ENCODE results near the gene CYTH3. TPM values are rescaled to one million over a fixed set of nuclear protein-coding genes. Genes with fewer than 3 reads are reported as not detected.

CYTH3 gene
- total and polyA plus RNA-seq, 2 of the 13 experiments (the other 11 are each of a cell fraction or from before 2014, with no cell fraction given), result 3.1 to 3.8 TPM

GRCh38 chr7:6148724-6149360 is 123.6 kb downstream of the CYTH3 start:
- Histone ChIP-seq H3K4me1 (ENCODE audit: insufficient read depth, low read length) (no peaks in the 10 kb centered on the region), H2AFZ (ENCODE audit: low read length) (no peak overlapping the region), H3K9ac (ENCODE audit: insufficient read depth, low read depth, low read length) (no peak overlapping the region), H3K27ac (ENCODE audit: extremely low read length, insufficient read depth, low read length) (no peak overlapping the region), H3K4me2 (ENCODE audit: low read depth, low read length) (no peak overlapping the region), H4K20me1 (ENCODE audit: insufficient read depth, low read length) (no peaks in the 10 kb centered on the region), H3K27me3 (ENCODE audit: control insufficient read depth in 1 of 2, insufficient read depth in 2 of 2, low read length in 2 of 2) (no peaks in the 10 kb centered on the region), H3K9me3 (ENCODE audit: low read length) (no peaks in the 10 kb centered on the region), H3K36me3 (replicated peaks in 1 of 2; ENCODE audit: control insufficient read depth in 1 of 2, insufficient read depth in 2 of 2, low read length in 2 of 2) (peaks cover 40 to 85% of the 10 kb centered on the region in 2 experiments), H3K4me3 (replicated peaks in 1 of 3; ENCODE audit: insufficient read depth in 1 of 3, low read depth in 2 of 3, low read length in 3 of 3) (no peak overlapping the region), H3K79me2 (ENCODE audit: insufficient read depth, low read length) (no peaks in the 10 kb centered on the region)
- no peak for FAIRE-seq
- in situ Hi-C loops (cut with HindIII; ENCODE audit: extremely low pct_ligation_motif_present, low pct_unique_long_range_greater_than_20kb) (no loop called here), intact Hi-C loops (cut with micrococcal nuclease; ENCODE audit: unreplicated experiment) (no loop called here)
- DNase-seq (ENCODE audit: low spot score), result no peak
- POLR2A ChIA-PET, result no interaction called here
- no peak for ATAC-seq
- TF ChIP-seq NFRKB (IDR thresholded peaks at IDR 0.05), result no peak
- TF ChIP-seq ZNF678 (CRISPR knock-in tag; IDR thresholded peaks at IDR 0.05), result no peak
- no peak for TF ChIP-seq ZFP1 (CRISPR knock-in tag; IDR thresholded peaks at IDR 0.05)
- no peak for TF ChIP-seq ZFP36L2 (CRISPR knock-in tag; IDR thresholded peaks at IDR 0.05)
- TF ChIP-seq ZNF839 (CRISPR knock-in tag; IDR thresholded peaks at IDR 0.05; ENCODE audit: borderline replicate concordance), result no peak
- TF ChIP-seq MED8 (CRISPR knock-in tag; IDR thresholded peaks at IDR 0.05; ENCODE audit: insufficient replicate concordance), result no peak
- TF ChIP-seq U2AF1 (optimal IDR thresholded peaks at IDR 0.05; ENCODE audit: low read depth, low read length), result no peak
- no peak for TF ChIP-seq FOXA1 (IDR thresholded peaks at IDR 0.05)
- no peak for TF ChIP-seq FOXA1 (CRISPR knock-in tag; IDR thresholded peaks at IDR 0.05)
- no peak for TF ChIP-seq SIX1 (CRISPR knock-in tag; IDR thresholded peaks at IDR 0.05; ENCODE audit: borderline replicate concordance)
- no peak for TF ChIP-seq PCBP2 (optimal IDR thresholded peaks at IDR 0.05; ENCODE audit: low read depth, low read length, poor library complexity, severe bottlenecking)
- BruUV-seq (replicated peaks), result no TSS peak
- CTCF ChIA-PET (ENCODE audit: low intra/inter-chr PET ratio, low total read pairs), result no interaction called here
- WGBS (ENCODE audit: low lambda C conversion rate), result 95% methylated on average over 20 of the region's 20 CpGs

DNA sequence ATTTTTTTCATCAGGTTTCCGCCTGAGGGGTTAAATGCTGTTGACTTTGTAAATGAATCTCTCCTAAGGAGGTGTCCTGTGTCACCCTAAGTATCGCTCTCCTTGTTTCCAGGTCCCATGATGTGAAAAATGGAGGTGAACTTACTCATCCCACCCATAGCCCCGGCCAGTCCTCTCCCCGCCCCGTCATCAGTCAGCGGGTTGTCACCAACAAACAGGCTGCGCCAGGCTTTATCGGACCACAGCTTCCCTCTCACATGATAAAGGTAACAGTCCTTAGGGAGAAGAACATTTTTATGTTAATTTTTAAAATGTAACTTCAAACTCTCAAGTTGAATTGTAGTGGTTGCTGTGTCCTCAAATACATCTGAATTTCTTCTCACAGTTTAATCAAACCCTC is 124.8 kb downstream of the CYTH3 start:
- ChIA-PET POLR2A (no interaction called here), CTCF (ENCODE audit: low intra/inter-chr PET ratio, low total read pairs) (no interaction called here)
- H3K79me2 ChIP-seq (ENCODE audit: insufficient read depth, low read length), result no peaks in the 10 kb centered on the region
- H3K36me3 ChIP-seq (replicated peaks in 1 of 2; ENCODE audit: control insufficient read depth in 1 of 2, insufficient read depth in 2 of 2, low read length in 2 of 2), result peaks cover 43 to 93% of the 10 kb centered on the region in 2 experiments
- H3K9ac ChIP-seq (ENCODE audit: insufficient read depth, low read depth, low read length), result no peak overlapping the region
- FAIRE-seq, result no peak
- H4K20me1 ChIP-seq (ENCODE audit: insufficient read depth, low read length), result no peaks in the 10 kb centered on the region
- H2AFZ ChIP-seq (ENCODE audit: low read length), result no peak overlapping the region
- no peak for DNase-seq (ENCODE audit: low spot score)
- H3K4me3 ChIP-seq (replicated peaks in 1 of 3; ENCODE audit: insufficient read depth in 1 of 3, low read depth in 2 of 3, low read length in 3 of 3), result no peak overlapping the region
- BruUV-seq (replicated peaks), result no TSS peak
- intact Hi-C loops (cut with micrococcal nuclease; ENCODE audit: unreplicated experiment) (no loop called here), in situ Hi-C loops (cut with HindIII; ENCODE audit: extremely low pct_ligation_motif_present, low pct_unique_long_range_greater_than_20kb) (no loop called here)
- H3K27me3 ChIP-seq (ENCODE audit: control insufficient read depth in 1 of 2, insufficient read depth in 2 of 2, low read length in 2 of 2), result no peaks in the 10 kb centered on the region
- no peak overlapping the region for H3K4me2 ChIP-seq (ENCODE audit: low read depth, low read length)
- WGBS (ENCODE audit: low lambda C conversion rate), result 98% methylated on average over 8 of the region's 8 CpGs
- ATAC-seq, result no peak
- no peaks in the 10 kb centered on the region for H3K9me3 ChIP-seq (ENCODE audit: low read length)
- no peak overlapping the region for H3K27ac ChIP-seq (ENCODE audit: extremely low read length, insufficient read depth, low read length)
- no peaks in the 10 kb centered on the region for H3K4me1 ChIP-seq (ENCODE audit: insufficient read depth, low read length)
- TF ChIP-seq ZNF703 (CRISPR knock-in tag; IDR thresholded peaks at IDR 0.05; ENCODE audit: borderline replicate concordance), result no peak
- no peak for TF ChIP-seq NFE2 (CRISPR knock-in tag; IDR thresholded peaks at IDR 0.05)
- no peak for TF ChIP-seq KDM5B (CRISPR knock-in tag; IDR thresholded peaks at IDR 0.05; ENCODE audit: borderline replicate concordance)
- no peak for TF ChIP-seq TAF15 (IDR thresholded peaks at IDR 0.05; ENCODE audit: low read depth, low read length, poor library complexity, severe bottlenecking)
- TF ChIP-seq NRL (CRISPR knock-in tag; IDR thresholded peaks at IDR 0.05; ENCODE audit: borderline replicate concordance), result no peak
- TF ChIP-seq, protein P1, sequence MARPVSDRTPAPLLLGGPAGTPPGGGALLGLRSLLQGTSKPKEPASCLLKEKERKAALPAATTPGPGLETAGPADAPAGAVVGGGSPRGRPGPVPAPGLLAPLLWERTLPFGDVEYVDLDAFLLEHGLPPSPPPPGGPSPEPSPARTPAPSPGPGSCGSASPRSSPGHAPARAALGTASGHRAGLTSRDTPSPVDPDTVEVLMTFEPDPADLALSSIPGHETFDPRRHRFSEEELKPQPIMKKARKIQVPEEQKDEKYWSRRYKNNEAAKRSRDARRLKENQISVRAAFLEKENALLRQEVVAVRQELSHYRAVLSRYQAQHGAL (CRISPR knock-in tag; IDR thresholded peaks at IDR 0.05; ENCODE audit: not compliant biosample characterization), result no peak
- TF ChIP-seq LBX2 (CRISPR knock-in tag; IDR thresholded peaks at IDR 0.05; ENCODE audit: borderline replicate concordance), result no peak
- no peak for TF ChIP-seq AGO2 (optimal IDR thresholded peaks at IDR 0.05; ENCODE audit: low read depth, low read length)
- no peak for TF ChIP-seq ZNF577 (CRISPR knock-in tag; IDR thresholded peaks at IDR 0.05; ENCODE audit: borderline replicate concordance, low read depth)
- no peak for TF ChIP-seq ZNF772 (CRISPR knock-in tag; IDR thresholded peaks at IDR 0.05)
